ENCODE measurements around the gene C1QTNF12.

- TF ChIP-seq, protein P1, sequence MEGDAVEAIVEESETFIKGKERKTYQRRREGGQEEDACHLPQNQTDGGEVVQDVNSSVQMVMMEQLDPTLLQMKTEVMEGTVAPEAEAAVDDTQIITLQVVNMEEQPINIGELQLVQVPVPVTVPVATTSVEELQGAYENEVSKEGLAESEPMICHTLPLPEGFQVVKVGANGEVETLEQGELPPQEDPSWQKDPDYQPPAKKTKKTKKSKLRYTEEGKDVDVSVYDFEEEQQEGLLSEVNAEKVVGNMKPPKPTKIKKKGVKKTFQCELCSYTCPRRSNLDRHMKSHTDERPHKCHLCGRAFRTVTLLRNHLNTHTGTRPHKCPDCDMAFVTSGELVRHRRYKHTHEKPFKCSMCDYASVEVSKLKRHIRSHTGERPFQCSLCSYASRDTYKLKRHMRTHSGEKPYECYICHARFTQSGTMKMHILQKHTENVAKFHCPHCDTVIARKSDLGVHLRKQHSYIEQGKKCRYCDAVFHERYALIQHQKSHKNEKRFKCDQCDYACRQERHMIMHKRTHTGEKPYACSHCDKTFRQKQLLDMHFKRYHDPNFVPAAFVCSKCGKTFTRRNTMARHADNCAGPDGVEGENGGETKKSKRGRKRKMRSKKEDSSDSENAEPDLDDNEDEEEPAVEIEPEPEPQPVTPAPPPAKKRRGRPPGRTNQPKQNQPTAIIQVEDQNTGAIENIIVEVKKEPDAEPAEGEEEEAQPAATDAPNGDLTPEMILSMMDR (IDR thresholded peaks at IDR 0.05) = no peak
- TF ChIP-seq POLR2A (IDR thresholded peaks at IDR 0.05) = no peak
Observed at GRCh38 chr1:1262071-1262470, 15.5 kb upstream of the C1QTNF12 start.

All from esophagus squamous epithelium (tissue), 4 donors.